ENCODE results near the gene CYBC1. TPM values are rescaled to one million over a fixed set of nuclear protein-coding genes. Genes with fewer than 3 reads are reported as not detected.
"Not testable (repeated sequence)": the region's sequence is repeated elsewhere in the genome, so short reads cannot be mapped to it uniquely, and the experiment has no call there.

The CYBC1 gene
- polyA plus RNA-seq, 3 donors = 160 to 225 (median 217) TPM

GRCh38 chr17:82453151-82453550 lies 2.6 kb upstream of the CYBC1 start:
- Histone ChIP-seq H4K20me1 (ENCODE audit: insufficient read depth, low read length) (peaks cover 20% of the 10 kb centered on the region), H3K4me1 (ENCODE audit: control insufficient read depth in 1 of 2, insufficient read depth in 2 of 2, low read length in 2 of 2) (peaks cover 46 to 56% of the 10 kb centered on the region in 2 donors), H3K79me2 (ENCODE audit: insufficient read depth, low read length) (peaks cover 21% of the 10 kb centered on the region)
- H3K4me1 Mint-ChIP-seq = peaks cover 39% of the 10 kb centered on the region
- H3K9ac ChIP-seq (ENCODE audit: insufficient read depth, low read length, poor library complexity, severe bottlenecking); H3K27ac Mint-ChIP-seq; H3K36me3 ChIP-seq (replicated peaks in 1 of 2; ENCODE audit: control insufficient read depth in 1 of 2, insufficient read depth in 2 of 2, low read length in 2 of 2); H3K27ac ChIP-seq (ENCODE audit: low read depth in 1 of 2, low read length in 2 of 2); H3K4me3 Mint-ChIP-seq; DNase-seq; H3K27me3 Mint-ChIP-seq (ENCODE audit: low read depth in 3 of 3); H3K4me2 ChIP-seq (replicated peaks; ENCODE audit: extremely low read depth, low read length, poor library complexity, severe bottlenecking); H2AFZ ChIP-seq (ENCODE audit: insufficient read depth, low read depth, low read length, poor library complexity, severe bottlenecking); H3K4me3 ChIP-seq (replicated peaks in 1 of 3; ENCODE audit: low read depth in 2 of 3, low read length in 3 of 3); H3K36me3 Mint-ChIP-seq; H3K9me3 ChIP-seq (replicated peaks in 1 of 2; ENCODE audit: control insufficient read depth in 1 of 2, insufficient read depth in 1 of 2, low read length in 2 of 2); H3K27me3 ChIP-seq (ENCODE audit: control insufficient read depth in 2 of 2, insufficient read depth in 2 of 2, low read length in 2 of 2); H3K9me3 Mint-ChIP-seq: not testable (repeated sequence)
- 100% methylated on average over 1 of the region's 7 CpGs for WGBS (ENCODE audit: insufficient coverage)
- intact Hi-C loops (cut with micrococcal nuclease) = loop anchor here in 1 of 2 donors (10.0 kb wide), 3 partner anchors 158 to 418 kb away; partner anchors contain the start of genes DCXR, RAB40B and RAC3

DNA sequence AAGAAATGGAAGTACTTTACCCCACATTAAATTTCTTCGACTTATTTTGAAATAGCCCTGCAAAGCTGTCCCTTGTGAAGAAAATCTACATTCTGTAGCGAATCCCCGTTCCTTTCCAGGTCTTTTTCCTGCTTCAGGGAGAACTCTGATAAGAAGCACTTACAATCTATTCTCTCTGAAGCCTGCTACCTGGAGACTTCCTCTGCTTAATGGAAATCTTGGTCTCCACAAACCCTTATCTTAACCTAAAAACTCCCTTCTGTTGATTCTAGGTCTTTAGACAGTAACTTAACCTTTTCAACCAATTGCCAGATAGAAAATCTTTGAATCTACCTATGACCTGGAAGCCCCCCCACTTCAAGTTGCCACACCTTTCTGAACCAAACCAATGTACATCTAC lies 1.6 kb upstream of the CYBC1 start:
- Histone ChIP-seq H3K4me2 (replicated peaks; ENCODE audit: extremely low read depth, low read length, poor library complexity, severe bottlenecking) (no peak overlapping the region), H3K4me3 (replicated peaks in 1 of 3; ENCODE audit: low read depth in 2 of 3, low read length in 3 of 3) (no peak overlapping the region), H3K27me3 (ENCODE audit: control insufficient read depth in 2 of 2, insufficient read depth in 2 of 2, low read length in 2 of 2) (no peaks in the 10 kb centered on the region), H3K9ac (ENCODE audit: insufficient read depth, low read length, poor library complexity, severe bottlenecking) (no peak overlapping the region), H3K36me3 (replicated peaks in 1 of 2; ENCODE audit: control insufficient read depth in 1 of 2, insufficient read depth in 2 of 2, low read length in 2 of 2) (peaks cover 5 to 7% of the 10 kb centered on the region in 2 donors), H3K4me1 (ENCODE audit: control insufficient read depth in 1 of 2, insufficient read depth in 2 of 2, low read length in 2 of 2) (peaks cover 43 to 53% of the 10 kb centered on the region in 2 donors), H3K9me3 (replicated peaks in 1 of 2; ENCODE audit: control insufficient read depth in 1 of 2, insufficient read depth in 1 of 2, low read length in 2 of 2) (no peaks in the 10 kb centered on the region), H3K27ac (ENCODE audit: low read depth in 1 of 2, low read length in 2 of 2) (no peak overlapping the region), H4K20me1 (ENCODE audit: insufficient read depth, low read length) (peaks cover 30% of the 10 kb centered on the region), H3K79me2 (ENCODE audit: insufficient read depth, low read length) (peaks cover 31% of the 10 kb centered on the region), H2AFZ (ENCODE audit: insufficient read depth, low read depth, low read length, poor library complexity, severe bottlenecking) (no peak overlapping the region)
- intact Hi-C loops (cut with micrococcal nuclease) = loop anchor here in 1 of 2 donors (10.0 kb wide), 3 partner anchors 157 to 417 kb away; partner anchors contain the start of genes DCXR, RAB40B and RAC3
- Mint-ChIP-seq H3K27ac (peak overlapping the region in 3 of 7 donors; percentile 23 to 90 (median 86)), H3K27me3 (ENCODE audit: low read depth in 3 of 3) (peaks cover 0 to 1% (median 0%) of the 10 kb centered on the region in 3 donors), H3K4me3 (no peak overlapping the region), H3K4me1 (peaks cover 32% of the 10 kb centered on the region), H3K36me3 (peaks cover 5 to 11% of the 10 kb centered on the region in 2 donors), H3K9me3 (peaks cover 0 to 6% (median 2%) of the 10 kb centered on the region in 7 donors)
- TF ChIP-seq, protein P1, sequence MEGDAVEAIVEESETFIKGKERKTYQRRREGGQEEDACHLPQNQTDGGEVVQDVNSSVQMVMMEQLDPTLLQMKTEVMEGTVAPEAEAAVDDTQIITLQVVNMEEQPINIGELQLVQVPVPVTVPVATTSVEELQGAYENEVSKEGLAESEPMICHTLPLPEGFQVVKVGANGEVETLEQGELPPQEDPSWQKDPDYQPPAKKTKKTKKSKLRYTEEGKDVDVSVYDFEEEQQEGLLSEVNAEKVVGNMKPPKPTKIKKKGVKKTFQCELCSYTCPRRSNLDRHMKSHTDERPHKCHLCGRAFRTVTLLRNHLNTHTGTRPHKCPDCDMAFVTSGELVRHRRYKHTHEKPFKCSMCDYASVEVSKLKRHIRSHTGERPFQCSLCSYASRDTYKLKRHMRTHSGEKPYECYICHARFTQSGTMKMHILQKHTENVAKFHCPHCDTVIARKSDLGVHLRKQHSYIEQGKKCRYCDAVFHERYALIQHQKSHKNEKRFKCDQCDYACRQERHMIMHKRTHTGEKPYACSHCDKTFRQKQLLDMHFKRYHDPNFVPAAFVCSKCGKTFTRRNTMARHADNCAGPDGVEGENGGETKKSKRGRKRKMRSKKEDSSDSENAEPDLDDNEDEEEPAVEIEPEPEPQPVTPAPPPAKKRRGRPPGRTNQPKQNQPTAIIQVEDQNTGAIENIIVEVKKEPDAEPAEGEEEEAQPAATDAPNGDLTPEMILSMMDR (IDR thresholded peaks at IDR 0.05) = no peak
- WGBS (ENCODE audit: insufficient coverage) = 100% methylated on average over 2 of the region's 3 CpGs
- no peak for DNase-seq
